Measurements from ENCODE around the gene OSBPL1A.

Gene OSBPL1A

GRCh38 chr18:24201699-24202687 is 195.6 kb downstream of the OSBPL1A start:
- in situ Hi-C loops (cut with MboI; ENCODE audit: low pct_unique_long_range_greater_than_20kb, low sequenced_read_pairs), result no loop called here
- DNase-seq, result no peak

GRCh38 chr18:24200494-24201290 is 196.9 kb downstream of the OSBPL1A start:
- in situ Hi-C loops (cut with MboI; ENCODE audit: low pct_unique_long_range_greater_than_20kb, low sequenced_read_pairs), result no loop called here

GRCh38 chr18:24199372-24199962 is 198.2 kb downstream of the OSBPL1A start:
- DNase-seq, result no peak
- in situ Hi-C loops (cut with MboI; ENCODE audit: low pct_unique_long_range_greater_than_20kb, low sequenced_read_pairs), result no loop called here

More at GRCh38 chr18:24200494-24201290, 196.9 kb downstream of the OSBPL1A start:
- DNase-seq, result no peak

- DNase-seq, result no peak
- in situ Hi-C loops (cut with MboI; ENCODE audit: low pct_unique_long_range_greater_than_20kb, low sequenced_read_pairs), result no loop called here
Measured at GRCh38 chr18:24198461-24198860, 199.2 kb downstream of the OSBPL1A start.

- in situ Hi-C loops (cut with MboI; ENCODE audit: low pct_unique_long_range_greater_than_20kb, low sequenced_read_pairs), result no loop called here
- no peak for DNase-seq
Measured at GRCh38 chr18:24197412-24197811, 200.2 kb downstream of the OSBPL1A start.

GRCh38 chr18:24196764-24197163 is 200.9 kb downstream of the OSBPL1A start:
- DNase-seq, result no peak
- in situ Hi-C loops (cut with MboI; ENCODE audit: low pct_unique_long_range_greater_than_20kb, low sequenced_read_pairs), result no loop called here

- in situ Hi-C loops (cut with MboI; ENCODE audit: low pct_unique_long_range_greater_than_20kb, low sequenced_read_pairs), result no loop called here
- no peak for DNase-seq
Measured at GRCh38 chr18:24195296-24196053, 202.1 kb downstream of the OSBPL1A start.

- DNase-seq, result no peak
- in situ Hi-C loops (cut with MboI; ENCODE audit: low pct_unique_long_range_greater_than_20kb, low sequenced_read_pairs), result no loop called here
Measured at GRCh38 chr18:24190590-24190989, 207.0 kb downstream of the OSBPL1A start.

- DNase-seq, result no peak
- in situ Hi-C loops (cut with MboI; ENCODE audit: low pct_unique_long_range_greater_than_20kb, low sequenced_read_pairs), result no loop called here
Measured at GRCh38 chr18:24189664-24190346, 207.8 kb downstream of the OSBPL1A start.

GRCh38 chr18:24189007-24189528 is 208.6 kb downstream of the OSBPL1A start:
- no peak for DNase-seq
- in situ Hi-C loops (cut with MboI; ENCODE audit: low pct_unique_long_range_greater_than_20kb, low sequenced_read_pairs), result no loop called here

GRCh38 chr18:24188120-24188519 is 209.5 kb downstream of the OSBPL1A start:
- in situ Hi-C loops (cut with MboI; ENCODE audit: low pct_unique_long_range_greater_than_20kb, low sequenced_read_pairs), result no loop called here
- DNase-seq, result no peak

GRCh38 chr18:24187689-24188088 is 209.9 kb downstream of the OSBPL1A start:
- in situ Hi-C loops (cut with MboI; ENCODE audit: low pct_unique_long_range_greater_than_20kb, low sequenced_read_pairs), result no loop called here
- no peak for DNase-seq

- in situ Hi-C loops (cut with MboI; ENCODE audit: low pct_unique_long_range_greater_than_20kb, low sequenced_read_pairs), result no loop called here
- no peak for DNase-seq
Measured at GRCh38 chr18:24187049-24187448, 210.6 kb downstream of the OSBPL1A start.

- DNase-seq, result no peak
- in situ Hi-C loops (cut with MboI; ENCODE audit: low pct_unique_long_range_greater_than_20kb, low sequenced_read_pairs), result no loop called here
Measured at GRCh38 chr18:24185805-24186204, 211.8 kb downstream of the OSBPL1A start.

- no peak for DNase-seq
- in situ Hi-C loops (cut with MboI; ENCODE audit: low pct_unique_long_range_greater_than_20kb, low sequenced_read_pairs), result no loop called here
Measured at GRCh38 chr18:24181806-24182205, 215.8 kb downstream of the OSBPL1A start.

- in situ Hi-C loops (cut with MboI; ENCODE audit: low pct_unique_long_range_greater_than_20kb, low sequenced_read_pairs), result no loop called here
Measured at GRCh38 chr18:24180048-24180447, 217.6 kb downstream of the OSBPL1A start.

GRCh38 chr18:24177499-24178133 is 220.0 kb downstream of the OSBPL1A start:
- in situ Hi-C loops (cut with MboI; ENCODE audit: low pct_unique_long_range_greater_than_20kb, low sequenced_read_pairs), result no loop called here

More at GRCh38 chr18:24180048-24180447, 217.6 kb downstream of the OSBPL1A start:
- DNase-seq, result no peak

More at GRCh38 chr18:24177499-24178133, 220.0 kb downstream of the OSBPL1A start:
- DNase-seq, result no peak
